Stimulated activated CD8-positive, alpha-beta memory T cell treated with anti-CD3 and anti-CD28 coated beads, Interleukin-2, amount 100 ng/mL, for 48 hours (primary cell): Measurements from ENCODE around the gene INPP5A.
"Not testable (repeated sequence)": the region's sequence is repeated elsewhere in the genome, so short reads cannot be mapped to it uniquely, and the experiment has no call there.

Source experiments
- DNase-seq, 2 donors: peaks; one replicate each; pipeline ENCODE4 v3.0.0-alpha.2; 2020; ENCODE audit warnings: low read depth in 2 of 2

Gene INPP5A

DNA sequence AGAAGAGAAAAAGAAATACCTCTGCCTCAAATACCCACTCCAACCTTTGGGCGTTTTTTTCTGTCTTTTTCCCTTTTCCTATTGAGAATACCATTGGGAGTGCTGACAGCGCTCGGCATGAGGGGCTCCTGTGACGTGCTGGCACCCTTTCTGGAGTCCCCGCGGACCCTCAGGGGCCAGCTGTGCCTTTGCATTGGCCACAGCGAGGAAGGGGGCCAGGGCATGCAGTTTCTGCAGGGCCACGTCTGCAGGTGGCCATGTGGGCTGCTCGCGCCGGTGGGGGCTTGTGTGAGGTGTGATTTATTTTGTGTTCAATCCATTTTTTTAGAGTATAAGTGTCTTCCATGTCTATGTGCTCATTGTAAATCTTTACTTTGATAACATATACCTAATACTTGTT, 57.4 kb downstream of the INPP5A start:
- DNase-seq = no peak

DNA sequence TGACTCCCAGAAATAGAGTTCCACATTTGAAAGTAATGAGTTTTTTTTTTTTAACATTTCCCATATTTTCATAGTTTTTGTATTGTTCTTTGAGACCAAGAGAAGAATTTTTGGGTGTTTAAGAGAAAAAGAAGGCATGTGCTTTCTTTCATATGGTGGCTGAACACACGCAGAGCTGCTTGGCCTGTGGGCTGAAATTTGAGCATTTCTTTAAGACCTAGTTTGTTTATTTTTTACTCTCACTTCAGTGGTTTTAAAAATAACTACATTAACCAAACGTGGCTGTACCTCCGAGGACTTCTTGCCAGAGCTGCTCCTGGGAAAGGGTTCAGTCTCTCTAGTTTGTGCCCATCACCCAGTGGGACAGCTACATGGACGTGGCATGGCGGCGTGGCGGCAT, 58.3 kb downstream of the INPP5A start:
- DNase-seq = no peak

DNA sequence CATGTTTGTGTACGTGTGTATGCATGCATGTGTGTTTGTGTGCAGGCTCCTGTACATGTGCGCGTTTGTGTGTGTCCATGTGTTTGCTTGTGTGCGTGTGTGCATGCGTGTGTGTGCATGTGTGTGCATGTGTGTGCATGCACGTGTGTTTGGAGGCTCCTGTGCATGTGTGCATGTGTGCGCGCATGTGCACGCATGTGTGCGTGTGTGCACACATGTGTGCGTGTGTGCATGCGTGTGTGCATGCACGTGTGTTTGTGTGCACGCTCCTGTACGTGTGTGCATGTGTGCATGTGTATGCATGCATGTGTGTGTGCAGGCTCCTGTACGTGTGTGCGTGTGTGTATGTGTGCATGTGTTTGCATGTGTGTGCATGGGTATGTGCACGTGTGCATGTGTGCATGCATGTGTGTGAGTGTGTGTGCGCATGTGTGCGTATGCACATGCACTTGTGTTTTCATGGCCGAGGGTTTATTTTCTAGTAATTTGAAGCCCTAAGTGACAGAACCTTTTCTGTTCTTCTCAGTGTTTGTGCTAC, 59.2 kb downstream of the INPP5A start:
- no peak for DNase-seq

DNA sequence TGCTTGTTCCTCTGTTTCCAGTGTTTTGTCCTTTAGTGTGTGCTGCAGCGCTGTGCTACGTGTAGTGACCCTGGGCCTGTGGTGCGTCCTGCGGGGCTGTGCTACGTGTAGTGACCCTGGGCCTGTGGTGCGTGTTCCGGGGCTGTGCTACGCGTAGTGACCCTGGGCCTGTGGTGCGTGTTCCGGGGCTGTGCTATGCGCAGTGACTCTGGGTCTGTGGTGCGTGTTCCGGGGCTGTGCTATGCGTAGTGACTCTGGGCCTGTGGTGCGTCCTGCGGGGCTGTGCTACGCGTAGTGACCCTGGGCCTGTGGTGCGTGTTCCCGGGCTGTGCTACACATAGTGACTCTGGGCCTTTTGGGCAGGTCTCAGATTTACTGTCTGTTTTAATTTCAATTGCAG, 60.1 kb downstream of the INPP5A start:
- DNase-seq = no peak

DNA sequence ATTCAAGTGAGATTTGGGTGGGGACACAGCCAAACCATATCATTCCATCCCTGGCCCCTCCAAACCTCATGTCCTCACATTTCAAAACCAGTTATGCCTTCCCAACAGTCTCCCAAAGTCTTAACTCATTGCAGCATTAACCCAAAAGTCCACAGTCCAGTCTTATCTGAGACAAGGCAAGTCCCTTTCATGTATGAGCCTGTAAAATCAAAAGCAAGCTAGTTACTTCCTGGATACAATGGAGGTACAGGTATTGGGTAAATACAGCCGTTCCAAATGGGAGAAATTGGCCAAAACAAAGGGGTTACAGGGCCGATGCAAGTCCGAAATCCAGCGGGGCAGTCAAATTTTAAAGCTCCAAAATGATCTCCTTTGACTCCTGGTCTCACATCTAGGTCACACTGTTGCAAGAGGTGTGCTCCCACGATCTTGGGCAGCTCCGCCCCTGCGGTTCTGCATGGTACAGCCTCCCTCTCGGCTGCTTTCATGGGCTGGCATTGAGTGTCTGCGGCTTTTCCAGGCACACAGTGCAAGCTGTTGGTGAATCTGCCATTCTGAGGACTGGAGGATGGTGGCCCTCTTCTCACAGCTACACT, 61.5 kb downstream of the INPP5A start:
- not testable (repeated sequence) for DNase-seq

DNA sequence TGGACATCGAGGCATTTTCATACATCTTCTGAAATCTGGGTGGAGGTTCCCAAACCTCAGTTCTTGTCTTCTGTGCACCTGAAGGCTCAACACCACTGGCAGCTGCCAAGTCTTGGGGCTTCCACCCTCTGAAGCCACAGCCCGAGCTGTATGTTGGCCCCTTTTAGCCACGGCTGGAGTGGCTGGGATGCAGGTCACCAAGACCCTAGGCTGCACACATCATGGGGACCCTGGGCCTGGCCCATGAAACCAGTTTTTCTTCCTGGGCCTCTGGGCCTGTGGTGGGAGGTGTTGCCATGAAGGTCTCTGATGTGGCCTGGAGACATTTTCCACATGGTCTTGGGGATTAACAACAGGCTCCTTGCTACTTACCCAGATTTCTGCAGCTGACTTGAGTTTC, 62.1 kb downstream of the INPP5A start:
- no peak for DNase-seq

DNA sequence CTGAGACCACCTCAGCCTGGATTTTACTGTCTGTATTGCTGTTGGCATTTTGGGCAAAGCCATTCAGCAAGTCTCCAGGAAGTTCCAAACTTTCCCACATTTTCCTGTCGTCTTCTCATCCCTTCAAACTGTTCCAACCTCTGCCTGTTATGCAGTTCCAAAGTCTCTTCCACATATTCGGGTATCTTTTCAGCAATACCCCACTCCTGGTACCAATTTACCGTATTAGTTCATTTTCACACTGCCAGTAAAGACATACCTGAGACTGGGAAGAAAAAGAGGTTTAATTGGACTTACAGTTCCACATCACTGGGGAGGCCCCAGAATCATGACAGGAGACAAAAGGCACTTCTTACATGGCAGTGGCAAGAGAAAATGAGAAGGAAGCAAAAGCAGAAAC, 62.8 kb downstream of the INPP5A start:
- no peak for DNase-seq

DNA sequence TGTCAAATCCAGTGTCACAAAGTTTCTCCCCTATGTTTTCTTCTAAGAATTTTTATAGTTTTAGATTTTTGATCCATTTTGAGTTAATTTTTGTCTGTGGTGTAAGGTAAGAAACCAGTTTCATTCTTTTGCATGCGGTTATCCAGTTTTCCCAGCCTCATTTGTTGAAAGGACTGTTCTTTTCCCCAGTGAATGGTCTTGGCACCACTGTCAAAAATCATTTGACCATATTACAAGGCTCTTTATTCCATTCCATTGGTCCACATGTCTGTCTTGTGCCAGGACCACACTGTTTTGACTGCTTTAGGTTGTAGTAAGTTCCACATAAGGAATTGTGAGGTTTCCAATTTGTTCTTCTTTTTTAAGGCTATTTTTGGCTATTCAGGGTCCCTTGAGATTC, 64.0 kb downstream of the INPP5A start:
- no peak for DNase-seq

DNA sequence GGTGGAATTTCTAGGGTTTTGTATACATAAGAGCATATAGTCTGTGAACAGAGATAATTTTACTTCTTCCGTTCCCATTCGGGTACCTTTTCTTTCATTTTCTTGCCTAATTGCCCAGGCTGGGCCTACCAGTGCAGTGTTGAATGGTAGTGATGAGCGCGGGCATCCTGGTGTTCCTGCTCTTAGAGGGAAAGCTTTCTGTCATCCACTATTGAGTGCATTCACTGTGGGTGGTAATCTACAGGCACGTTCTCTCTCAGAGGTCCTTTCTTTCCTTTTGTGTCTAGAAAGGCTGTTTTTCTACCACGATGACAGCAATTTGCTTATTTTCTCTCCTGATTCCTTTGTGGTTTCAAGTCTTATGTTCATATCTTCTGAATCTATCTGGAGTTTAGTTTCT, 65.0 kb downstream of the INPP5A start:
- DNase-seq = no peak

DNA sequence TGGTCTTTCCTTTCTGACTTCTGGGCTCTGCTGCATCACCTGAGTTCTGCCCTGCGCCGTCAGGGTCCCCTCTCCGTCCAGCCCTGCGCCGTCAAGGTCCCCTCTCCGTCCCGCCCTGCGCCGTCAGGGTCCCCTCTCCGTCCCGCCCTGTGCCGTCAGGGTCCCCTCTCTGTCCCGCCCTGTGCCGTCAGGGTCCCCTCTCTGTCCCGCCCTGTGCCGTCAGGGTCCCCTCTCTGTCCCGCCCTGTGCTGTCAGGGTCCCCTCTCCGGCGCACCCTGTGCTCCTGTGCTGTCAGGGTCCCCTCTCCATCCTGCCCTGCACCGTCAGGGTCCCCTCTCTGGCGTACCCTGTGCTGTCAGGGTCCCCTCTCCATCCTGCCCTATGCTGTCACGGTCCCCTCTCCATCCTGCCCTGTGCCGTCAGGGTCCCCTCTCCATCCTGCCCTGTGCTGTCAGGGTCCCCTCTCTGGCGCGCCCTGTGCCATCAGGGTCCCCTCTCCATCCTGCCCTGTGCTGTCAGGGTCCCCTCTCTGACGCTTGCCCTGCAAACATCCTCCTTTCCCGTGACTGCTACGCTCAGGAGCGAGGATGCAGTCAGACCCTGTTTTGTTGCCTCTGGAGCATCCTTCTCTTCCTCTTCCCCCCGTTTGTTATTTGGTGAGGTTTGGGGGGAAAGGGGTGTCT, 66.4 kb downstream of the INPP5A start:
- DNase-seq = no peak

DNA sequence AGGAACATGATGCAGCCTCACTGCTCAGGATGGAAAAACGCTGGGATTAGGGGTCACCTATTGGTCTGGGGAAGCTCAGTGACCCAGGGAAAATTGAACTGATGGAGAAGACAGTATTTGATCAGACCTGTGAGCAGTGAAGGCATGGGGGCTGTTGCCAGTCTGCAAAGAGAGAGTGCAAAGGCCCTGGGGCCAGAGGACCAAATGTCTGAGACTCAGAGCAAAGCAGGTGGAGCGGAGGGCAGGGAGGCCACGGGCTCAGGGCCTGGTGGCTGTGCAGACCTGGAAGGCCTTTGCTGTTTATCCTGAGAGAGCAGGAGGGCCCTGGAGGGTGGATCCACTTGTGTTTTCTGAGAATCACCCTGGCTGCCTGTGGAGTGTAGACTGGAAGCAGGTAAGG, 67.1 kb downstream of the INPP5A start:
- DNase-seq = no peak

DNA sequence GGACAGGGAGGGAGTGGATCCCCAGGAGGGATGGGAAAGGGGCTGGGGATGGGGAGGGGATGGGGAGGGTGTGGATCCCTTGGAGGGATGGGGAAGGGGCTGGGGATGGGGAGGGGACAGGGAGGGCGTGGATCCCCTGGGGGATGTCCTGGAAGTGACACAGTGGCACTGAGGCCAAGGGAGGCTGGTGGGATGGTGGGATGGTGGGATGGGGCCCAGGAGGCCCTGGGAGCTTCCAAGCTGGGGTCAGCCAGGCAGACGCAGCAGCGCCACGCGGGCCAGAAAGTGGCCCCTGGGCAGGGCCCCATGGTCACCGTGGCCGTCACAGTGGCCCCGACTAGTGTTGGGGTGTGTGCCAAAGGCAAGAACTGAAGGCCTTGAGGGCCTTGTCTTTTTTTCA, 67.8 kb downstream of the INPP5A start:
- DNase-seq = no peak

DNA sequence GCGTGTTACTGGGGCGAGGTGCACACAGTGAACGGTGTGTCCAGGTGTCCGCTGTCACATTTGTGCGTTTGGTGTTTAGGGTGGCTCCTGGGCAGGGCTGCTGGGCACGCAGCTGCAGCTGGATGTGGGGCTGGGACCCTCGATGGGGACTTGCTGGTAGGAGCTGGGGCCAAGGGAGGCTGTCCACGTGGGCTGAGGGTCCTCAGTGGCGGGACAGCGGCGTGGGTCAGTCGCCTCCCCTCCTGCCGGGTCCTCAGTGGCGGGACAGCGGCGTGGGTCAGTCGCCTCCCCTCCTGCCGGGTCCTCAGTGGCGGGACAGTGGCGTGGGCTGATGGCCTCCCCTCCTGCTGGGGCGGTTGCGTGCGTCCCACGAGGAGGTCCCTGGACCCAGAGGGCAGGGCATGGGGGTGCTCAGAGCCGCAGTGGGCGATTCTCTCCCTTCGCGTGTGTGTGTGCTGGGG, 68.5 kb downstream of the INPP5A start:
- no peak for DNase-seq

DNA sequence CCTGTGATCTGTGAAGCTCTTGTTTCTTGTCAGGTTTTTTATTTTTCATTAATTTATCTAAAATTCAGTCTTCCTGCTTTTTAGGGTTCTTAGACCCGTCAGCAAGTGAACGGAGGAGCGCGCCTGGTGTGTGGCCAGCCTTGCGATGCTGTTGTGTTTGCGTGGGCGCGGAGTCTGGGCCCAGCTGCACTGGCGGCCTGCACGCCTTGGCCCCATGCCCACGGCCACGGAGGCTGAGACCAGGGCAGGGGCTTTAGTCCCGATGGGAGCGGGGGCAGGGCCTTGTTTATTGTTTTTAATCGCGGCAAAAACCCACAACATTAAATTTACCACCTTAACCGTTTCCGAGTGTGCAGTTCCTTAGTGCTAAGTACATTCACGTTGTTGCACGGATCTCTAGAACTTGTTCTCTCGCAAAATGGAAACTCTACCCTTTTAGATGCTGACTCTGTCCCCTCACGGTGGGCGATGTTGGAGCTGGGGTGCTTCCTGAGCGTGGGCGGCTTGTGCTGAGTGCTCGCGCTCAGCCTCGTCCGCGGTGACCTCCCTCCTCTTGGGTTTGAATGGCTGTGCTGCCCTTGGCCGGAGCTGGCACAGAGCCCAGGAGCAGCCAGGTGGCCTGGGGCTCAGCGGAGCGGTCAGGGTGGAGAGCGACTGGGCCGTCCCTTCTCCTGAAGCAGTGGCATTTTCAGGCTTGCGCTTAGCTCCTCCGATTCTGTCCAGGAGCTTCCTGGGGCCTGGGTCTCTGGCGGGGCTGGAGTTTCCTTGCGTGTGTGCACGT, 69.1 kb downstream of the INPP5A start:
- no peak for DNase-seq

DNA sequence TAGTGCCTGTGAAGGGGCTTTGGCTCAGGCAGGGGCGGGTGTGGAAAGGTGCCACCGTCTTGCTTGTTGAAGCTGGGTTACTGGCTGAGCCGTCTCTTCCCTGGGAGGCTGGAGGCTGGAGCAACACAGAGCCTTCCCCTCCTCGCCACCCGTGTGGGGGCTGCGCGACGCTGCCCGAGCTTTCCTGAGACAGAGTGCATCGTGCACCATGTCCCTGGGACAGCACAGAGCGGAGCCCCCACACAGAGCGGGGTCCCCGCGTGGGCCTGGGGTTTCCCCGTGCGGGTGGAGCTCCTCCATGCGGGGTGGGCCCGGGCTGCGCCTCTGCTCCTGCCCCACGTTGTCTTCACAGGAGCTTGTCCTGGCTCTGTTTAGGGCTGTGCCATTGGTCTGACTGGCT, 69.9 kb downstream of the INPP5A start:
- no peak for DNase-seq

DNA sequence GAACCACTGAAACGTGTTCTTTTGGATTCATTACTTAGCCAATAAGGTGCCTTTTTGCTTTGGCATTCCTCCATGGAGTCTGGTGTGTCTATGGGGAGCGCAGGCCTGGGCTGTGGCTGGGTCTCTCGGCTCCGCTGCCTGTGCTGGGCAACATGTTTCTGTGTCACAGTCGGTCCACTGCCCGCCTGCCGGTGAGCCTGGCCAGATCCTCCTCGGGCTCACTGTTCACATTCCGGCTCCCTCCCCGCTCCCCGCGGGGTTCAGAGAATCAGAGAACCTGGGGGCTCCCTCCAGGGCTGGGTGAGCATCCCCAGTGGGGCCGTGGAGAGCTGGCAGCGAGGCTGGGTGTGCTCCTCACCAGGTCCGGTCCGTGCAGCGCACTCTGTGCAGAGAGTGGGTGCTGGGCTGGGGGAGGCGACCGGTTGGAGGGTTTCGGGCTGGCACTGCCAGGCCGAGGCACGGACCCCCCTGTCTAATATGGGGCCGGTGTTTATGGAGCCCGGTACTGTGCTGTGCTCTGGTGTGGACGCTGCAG, 70.4 kb downstream of the INPP5A start:
- DNase-seq = no peak

DNA sequence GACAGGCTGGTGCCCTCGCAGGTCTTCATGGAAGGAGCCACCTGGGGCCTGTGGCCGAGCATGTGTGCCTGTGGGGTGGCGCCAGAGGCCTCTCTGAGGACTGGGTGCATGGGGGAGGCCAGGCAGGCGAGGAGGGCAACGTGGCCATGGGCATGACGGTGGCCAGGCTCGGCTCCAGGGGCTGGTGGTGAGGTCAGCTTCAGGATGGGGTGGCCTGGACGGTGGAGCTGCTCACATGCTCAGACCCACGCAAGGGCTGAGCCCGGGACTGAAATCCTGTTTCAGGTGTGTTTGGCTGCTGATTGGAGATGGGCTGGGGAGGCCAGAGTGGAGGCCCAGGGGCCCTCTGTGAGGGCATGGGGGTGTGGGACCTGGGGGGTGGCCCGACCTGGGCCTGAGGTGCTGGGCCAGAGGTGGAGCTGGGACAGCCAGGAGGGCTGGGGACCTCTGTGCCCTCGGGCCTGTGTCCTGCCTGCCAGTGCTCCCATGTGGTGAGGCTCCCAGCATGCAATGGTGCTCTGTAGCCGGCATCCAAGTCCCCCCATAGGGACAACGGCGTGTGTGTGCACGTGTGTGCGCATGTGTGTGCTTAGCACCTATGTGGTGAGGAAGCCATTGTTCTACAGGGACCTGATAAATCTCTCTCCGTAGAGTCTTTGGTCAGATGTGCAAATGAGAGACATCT, 71.1 kb downstream of the INPP5A start:
- no peak for DNase-seq

DNA sequence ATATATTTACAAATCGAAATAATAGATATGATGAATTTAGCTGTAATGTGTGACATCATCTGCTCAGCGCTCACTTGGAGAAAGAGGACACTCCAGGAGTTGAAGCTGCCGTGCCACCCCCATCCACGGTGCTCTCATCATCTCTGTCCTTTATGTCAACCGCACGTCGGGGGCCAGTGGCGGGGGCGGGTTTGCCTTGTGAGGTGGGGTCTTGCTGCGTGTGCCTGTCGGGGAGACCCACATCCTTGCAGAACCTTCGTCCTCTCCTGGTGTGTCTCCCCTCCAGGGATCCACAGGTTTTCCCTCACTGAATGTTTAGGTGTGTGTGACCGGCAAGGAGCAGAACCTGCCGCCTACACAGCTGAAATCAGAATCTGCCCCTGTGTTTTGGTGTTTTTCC, 71.6 kb downstream of the INPP5A start:
- no peak for DNase-seq

DNA sequence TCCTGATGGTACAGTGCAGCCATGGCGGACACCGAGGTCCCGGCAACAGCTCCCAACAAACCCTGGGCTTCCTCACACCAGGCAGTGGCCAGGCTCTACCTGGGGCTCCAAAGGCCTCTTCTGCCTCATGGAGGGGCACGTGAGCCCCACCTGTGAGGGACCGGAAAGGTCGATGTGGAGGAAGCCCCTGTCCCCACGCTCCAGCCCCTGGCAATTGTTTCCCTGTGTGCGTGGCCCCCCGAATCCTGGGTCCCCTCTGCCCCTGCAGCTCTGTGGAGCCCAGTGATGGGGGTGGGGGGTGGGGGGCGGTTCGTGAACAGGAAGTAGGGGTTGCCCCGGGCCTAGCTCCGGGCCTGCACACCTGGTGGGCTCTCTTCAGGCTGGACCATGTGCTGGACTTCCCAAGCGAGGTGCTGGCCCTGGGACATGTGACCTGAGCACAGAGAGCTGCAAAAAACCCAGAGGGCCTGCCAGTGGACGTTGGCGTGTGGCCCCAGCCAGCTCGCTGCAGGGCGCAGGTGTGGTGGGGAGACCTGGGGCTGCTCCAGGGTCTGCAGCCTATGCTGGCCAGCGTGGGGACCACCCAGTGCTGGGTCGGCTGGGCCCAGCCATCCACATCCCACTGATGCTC, 72.6 kb downstream of the INPP5A start:
- no peak for DNase-seq

DNA sequence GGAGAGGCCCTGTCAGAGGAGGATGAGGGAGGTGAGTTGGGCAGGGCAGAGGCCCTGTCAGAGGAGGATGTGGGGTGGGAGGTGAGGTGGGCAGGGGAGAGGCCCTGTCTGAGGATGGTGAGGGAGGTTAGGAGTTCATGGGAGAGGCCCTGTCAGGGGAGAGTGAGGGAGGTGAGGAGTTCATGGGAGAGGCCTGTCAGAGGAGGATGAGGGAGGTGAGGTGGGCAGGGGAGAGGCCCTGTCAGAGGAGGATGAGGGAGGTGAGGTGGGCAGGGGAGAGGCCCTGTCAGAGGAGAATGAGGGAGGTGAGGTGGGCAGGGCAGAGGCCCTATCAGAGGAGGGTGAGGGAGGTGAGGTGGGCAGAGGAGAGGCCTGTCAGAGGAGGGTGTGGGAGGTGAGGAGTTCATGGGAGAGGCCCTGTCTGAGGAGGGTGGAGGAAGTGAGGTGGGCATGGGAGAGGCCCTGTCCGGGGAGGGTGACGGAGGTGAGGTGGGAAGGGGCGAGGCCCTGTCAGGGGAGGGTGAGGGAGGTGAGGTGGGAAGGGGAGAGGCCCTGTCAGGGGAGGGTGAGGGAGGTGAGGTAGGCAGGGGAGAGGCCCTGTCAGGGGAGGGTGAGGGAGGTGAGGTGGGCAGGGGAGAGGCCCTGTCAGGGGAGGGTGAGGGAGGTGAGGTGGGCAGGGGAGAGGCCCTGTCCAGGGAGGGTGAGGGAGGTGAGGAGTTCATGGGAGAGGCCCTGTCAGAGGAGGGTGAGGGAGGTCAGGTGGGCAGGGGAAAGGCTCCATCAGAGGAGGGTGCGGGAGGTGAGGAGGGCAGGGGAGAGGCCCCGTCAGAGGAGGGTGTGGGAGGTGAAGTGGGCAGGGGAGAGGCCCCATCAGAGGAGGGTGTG, 73.7 kb downstream of the INPP5A start:
- no peak for DNase-seq
